Fibroblast of mammary gland (primary cell): ENCODE results near the gene MFAP2.

Experiments used
- DNase-seq: peaks from one replicate; pipeline ENCODE4 v3.0.0-alpha.2; 2010; ENCODE audit warnings: low read depth
- H3K4me3 ChIP-seq: 2 replicates; pipeline ENCODE4 v1.5.1; 2011; ENCODE audit warnings: low read depth, mild to moderate bottlenecking, low read length, moderate library complexity; ENCODE audit not compliant: control insufficient read depth
- CTCF ChIP-seq: conservative IDR thresholded peaks from 2 replicates; pipeline ENCODE4 v1.5.1; 2011; ENCODE audit warnings: low read depth, low read length, inconsistent platforms; ENCODE audit not compliant: control insufficient read depth, insufficient read depth

MFAP2 gene

DNA sequence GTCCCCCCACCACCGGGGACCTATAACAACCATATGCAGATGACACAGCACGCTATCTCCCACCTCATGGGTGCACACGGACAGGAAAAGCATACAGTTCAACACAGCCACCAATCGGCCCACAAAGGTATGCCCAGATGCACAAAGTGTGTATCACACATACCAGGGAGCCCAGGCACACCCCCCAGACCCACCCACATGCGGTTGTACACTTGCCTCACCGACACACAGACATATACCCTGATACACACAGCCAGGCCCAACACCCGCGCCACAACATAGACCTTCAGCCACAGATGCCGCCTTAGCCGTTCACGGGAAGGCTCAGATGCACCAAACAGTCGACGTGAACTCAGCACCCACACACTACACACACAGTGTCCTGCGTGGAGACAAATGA is 53.2 kb downstream of the MFAP2 start:
- TF ChIP-seq CTCF, result no peak
- H3K4me3 ChIP-seq, result no peak overlapping the region

DNA sequence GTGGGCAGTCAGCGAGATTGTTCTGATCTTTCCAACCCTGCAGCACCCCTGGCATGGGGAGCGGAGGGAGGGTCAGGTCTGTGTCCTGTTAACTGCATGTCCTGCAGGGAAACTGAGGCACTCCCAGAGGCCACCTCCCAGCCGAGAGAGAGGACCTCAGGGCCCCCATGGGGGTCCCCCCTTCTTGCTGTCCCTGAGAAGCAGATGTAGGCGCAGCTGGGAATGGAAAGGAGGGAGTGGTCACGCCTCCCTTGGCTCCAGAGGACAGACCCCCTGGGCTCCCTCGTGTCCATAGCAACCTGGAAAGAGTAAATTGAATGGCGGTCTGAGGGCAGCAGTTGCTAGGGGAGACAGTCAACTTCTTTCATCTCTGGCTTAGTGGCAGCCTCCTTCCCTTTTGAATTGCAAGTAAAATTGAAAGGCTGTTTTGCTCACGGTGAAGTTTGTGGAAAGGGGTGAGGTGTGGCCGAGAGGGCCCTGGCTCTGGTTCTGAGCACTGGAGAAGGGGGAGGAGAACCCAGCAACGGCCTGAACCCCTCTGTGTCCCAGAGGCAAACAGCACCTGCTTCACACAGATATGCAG is 53.8 kb downstream of the MFAP2 start:
- no peak overlapping the region for H3K4me3 ChIP-seq

More for the DNA sequence above, 53.2 kb downstream of the MFAP2 start:
- no peak for DNase-seq

GRCh38 chr1:16925635-16926490 is 54.6 kb downstream of the MFAP2 start:
- no peak for TF ChIP-seq CTCF
- DNase-seq, result no peak
- no peak overlapping the region for H3K4me3 ChIP-seq

More for the DNA sequence above, 53.8 kb downstream of the MFAP2 start:
- no peak for TF ChIP-seq CTCF
- DNase-seq, result no peak

DNA sequence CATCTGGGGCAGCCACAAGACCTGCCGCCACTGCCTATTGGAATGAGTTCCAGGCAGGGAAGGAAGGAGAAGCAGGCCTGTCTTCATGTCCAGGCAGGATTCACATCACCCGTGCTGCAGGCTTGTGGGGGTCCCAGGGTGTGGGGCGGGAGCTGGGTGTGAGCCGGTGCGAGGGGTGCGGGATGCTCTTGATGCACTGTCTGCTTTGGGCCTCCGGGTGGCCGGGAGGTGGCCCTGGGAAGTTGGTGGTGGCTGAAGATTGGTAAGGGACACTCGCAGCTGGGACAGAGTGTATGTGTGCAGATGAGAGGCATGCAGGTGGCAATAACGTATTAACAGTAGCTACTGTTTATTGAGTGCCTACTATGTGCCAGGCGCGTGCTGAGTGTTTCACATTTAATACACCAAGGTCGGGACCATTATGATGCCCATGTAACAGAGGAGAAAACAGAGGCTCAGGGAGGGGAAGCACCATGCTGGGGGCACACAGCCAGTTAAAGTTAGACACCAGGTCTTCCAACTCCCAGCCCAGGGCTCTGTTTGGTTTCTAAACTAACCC is 55.4 kb downstream of the MFAP2 start:
- H3K4me3 ChIP-seq, result no peak overlapping the region

More for the DNA sequence above, 55.4 kb downstream of the MFAP2 start:
- TF ChIP-seq CTCF, result no peak
- no peak for DNase-seq
